Measurements from ENCODE around the gene ADIPOQ. TPM values are rescaled to one million over a fixed set of nuclear protein-coding genes. Genes with fewer than 3 reads are reported as not detected.
"Not testable (repeated sequence)": the region's sequence is repeated elsewhere in the genome, so short reads cannot be mapped to it uniquely, and the experiment has no call there.

Gene ADIPOQ
- total and polyA plus RNA-seq, 2 of the 13 experiments (the other 11 are each of a cell fraction or from before 2014, with no cell fraction given), result not detected

DNA sequence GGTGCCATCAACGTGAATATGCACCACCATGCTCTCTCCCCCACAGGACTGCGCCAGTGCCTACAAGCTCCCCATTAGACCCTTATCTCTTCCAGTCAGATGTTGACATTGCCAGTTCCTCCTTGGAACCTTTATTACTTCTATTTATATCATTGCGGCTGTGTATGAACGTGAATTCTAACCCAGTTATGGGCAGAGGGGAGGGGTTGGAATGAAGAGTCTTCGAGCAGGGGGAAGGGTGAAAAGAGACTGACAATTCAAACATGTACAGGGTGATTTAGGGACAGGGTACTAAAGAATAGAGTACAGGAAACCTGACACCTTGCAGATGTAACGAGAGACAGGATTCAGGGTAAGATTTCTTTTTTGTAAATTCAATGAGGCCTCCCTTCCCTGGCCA, 46.1 kb downstream of the ADIPOQ start (continued):
- TF ChIP-seq, protein P1, sequence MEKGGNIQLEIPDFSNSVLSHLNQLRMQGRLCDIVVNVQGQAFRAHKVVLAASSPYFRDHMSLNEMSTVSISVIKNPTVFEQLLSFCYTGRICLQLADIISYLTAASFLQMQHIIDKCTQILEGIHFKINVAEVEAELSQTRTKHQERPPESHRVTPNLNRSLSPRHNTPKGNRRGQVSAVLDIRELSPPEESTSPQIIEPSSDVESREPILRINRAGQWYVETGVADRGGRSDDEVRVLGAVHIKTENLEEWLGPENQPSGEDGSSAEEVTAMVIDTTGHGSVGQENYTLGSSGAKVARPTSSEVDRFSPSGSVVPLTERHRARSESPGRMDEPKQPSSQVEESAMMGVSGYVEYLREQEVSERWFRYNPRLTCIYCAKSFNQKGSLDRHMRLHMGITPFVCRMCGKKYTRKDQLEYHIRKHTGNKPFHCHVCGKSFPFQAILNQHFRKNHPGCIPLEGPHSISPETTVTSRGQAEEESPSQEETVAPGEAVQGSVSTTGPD (CRISPR knock-in tag; IDR thresholded peaks at IDR 0.05), result no peak
- TF ChIP-seq ZNF670 (CRISPR knock-in tag; IDR thresholded peaks at IDR 0.05; ENCODE audit: borderline replicate concordance) (no peak), ZNF766 (CRISPR knock-in tag; IDR thresholded peaks at IDR 0.05; ENCODE audit: borderline replicate concordance) (no peak), ZNF839 (CRISPR knock-in tag; IDR thresholded peaks at IDR 0.05; ENCODE audit: borderline replicate concordance) (no peak), EED (CRISPR knock-in tag; IDR thresholded peaks at IDR 0.05) (no peak), FLYWCH1 (CRISPR knock-in tag; IDR thresholded peaks at IDR 0.05) (no peak)
- TF ChIP-seq, protein P2, sequence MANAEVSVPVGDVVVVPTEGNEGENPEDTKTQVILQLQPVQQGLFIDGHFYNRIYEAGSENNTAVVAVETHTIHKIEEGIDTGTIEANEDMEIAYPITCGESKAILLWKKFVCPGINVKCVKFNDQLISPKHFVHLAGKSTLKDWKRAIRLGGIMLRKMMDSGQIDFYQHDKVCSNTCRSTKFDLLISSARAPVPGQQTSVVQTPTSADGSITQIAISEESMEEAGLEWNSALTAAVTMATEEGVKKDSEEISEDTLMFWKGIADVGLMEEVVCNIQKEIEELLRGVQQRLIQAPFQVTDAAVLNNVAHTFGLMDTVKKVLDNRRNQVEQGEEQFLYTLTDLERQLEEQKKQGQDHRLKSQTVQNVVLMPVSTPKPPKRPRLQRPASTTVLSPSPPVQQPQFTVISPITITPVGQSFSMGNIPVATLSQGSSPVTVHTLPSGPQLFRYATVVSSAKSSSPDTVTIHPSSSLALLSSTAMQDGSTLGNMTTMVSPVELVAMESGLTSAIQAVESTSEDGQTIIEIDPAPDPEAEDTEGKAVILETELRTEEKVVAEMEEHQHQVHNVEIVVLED (CRISPR knock-in tag; IDR thresholded peaks at IDR 0.05; ENCODE audit: borderline replicate concordance), result no peak

DNA sequence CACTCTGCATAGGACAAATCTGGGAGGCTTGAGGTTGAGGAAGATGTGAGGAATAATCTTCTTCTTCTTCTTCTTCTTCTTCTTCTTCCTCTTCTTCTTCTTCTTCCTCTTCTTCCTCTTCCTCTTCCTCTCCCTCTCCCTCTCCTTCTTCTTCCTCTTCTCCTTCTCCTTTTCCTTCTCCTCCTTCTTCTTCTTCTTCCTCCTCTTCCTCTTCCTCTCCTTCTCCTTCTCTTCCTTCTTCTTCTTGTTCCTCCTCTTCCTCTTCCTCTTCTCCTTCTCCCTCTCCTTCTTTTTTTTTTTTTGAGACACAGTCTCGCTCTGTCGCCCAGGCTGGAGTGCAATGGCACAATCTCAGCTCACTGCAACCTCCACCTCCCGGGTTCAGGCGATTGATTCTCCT, 47.2 kb downstream of the ADIPOQ start:
- H3K4me2 ChIP-seq (ENCODE audit: low read depth, low read length); H3K36me3 ChIP-seq (replicated peaks in 1 of 2; ENCODE audit: control insufficient read depth in 1 of 2, insufficient read depth in 2 of 2, low read length in 2 of 2); intact Hi-C loops (cut with micrococcal nuclease; ENCODE audit: unreplicated experiment); ATAC-seq; H3K79me2 ChIP-seq (ENCODE audit: insufficient read depth, low read length); FAIRE-seq; H3K27me3 ChIP-seq (ENCODE audit: control insufficient read depth in 1 of 2, insufficient read depth in 2 of 2, low read length in 2 of 2); H3K4me3 ChIP-seq (replicated peaks in 1 of 3; ENCODE audit: insufficient read depth in 1 of 3, low read depth in 2 of 3, low read length in 3 of 3); CTCF ChIA-PET (ENCODE audit: low intra/inter-chr PET ratio, low total read pairs); H2AFZ ChIP-seq (ENCODE audit: low read length); in situ Hi-C loops (cut with HindIII; ENCODE audit: extremely low pct_ligation_motif_present, low pct_unique_long_range_greater_than_20kb); BruUV-seq (replicated peaks); POLR2A ChIA-PET; H4K20me1 ChIP-seq (ENCODE audit: insufficient read depth, low read length); H3K9me3 ChIP-seq (ENCODE audit: low read length); H3K27ac ChIP-seq (ENCODE audit: extremely low read length, insufficient read depth, low read length); DNase-seq (ENCODE audit: low spot score); H3K9ac ChIP-seq (ENCODE audit: insufficient read depth, low read depth, low read length): not testable (repeated sequence)
- peaks cover 24% of the 10 kb centered on the region; the same call in 1 of the 2 replicates for H3K4me1 ChIP-seq (ENCODE audit: insufficient read depth, low read length)
- WGBS (ENCODE audit: low lambda C conversion rate), result 70% methylated on average over 4 of the region's 4 CpGs
